ENCODE data around the gene GNA15.

DNA sequence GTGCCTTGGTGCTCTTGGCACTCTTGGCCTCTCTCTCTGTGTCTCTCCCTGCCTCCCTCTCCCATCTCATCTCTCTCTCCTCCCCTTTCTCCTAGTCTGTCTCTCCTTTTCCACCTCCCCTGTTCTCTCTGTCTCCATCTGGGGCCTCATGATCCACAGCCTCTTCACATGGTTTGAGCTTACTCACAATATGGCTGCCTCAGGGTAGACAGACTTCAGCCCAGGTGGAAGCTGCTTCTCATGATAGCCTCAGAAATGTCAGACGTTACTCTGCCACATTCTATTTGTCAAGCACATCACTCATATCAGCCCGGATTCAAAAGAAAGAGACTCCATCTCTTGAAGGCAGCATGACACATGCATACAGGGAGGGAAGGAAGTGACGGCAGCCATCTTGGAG, 24.4 kb downstream of the GNA15 start:
- TF ChIP-seq CTCF (IDR thresholded peaks at IDR 0.05; ENCODE audit: insufficient read depth, low read length) (no peak), POLR2AphosphoS5 (IDR thresholded peaks at IDR 0.05; ENCODE audit: low read depth) (0 out of 2 replicates have a peak, but pooled peaks have one; percentile 21), GABPA (IDR thresholded peaks at IDR 0.05; ENCODE audit: low read depth) (no peak), SPI1 (IDR thresholded peaks at IDR 0.05; ENCODE audit: borderline replicate concordance, low read depth) (no peak)

Measured in HL-60 (cell line).